ENCODE data around the gene PID1. TPM values are rescaled to one million over a fixed set of nuclear protein-coding genes. Genes with fewer than 3 reads are reported as not detected.

The PID1 gene
- total RNA-seq, 4 donors from 2014 or later, result 14.5 to 49.7 (median 20.7) TPM

- intact Hi-C loops (cut with DNase I), result no loop called here
- no peaks in the 10 kb centered on the region for H3K36me3 ChIP-seq
- H3K27me3 ChIP-seq, result no peaks in the 10 kb centered on the region
- H3K4me3 ChIP-seq (replicated peaks in 1 of 3), result no peak overlapping the region
- 87 to 93% methylated on average over 2 of the region's 2 CpGs for WGBS, 2 donors
- no peaks in the 10 kb centered on the region for H3K9me3 ChIP-seq
- DNase-seq, result no peak
- no peak overlapping the region for H3K27ac ChIP-seq
- no peak for TF ChIP-seq POLR2A (IDR thresholded peaks at IDR 0.05)
- no peak for TF ChIP-seq CTCF (IDR thresholded peaks at IDR 0.05)
- H3K4me1 ChIP-seq, result no peaks in the 10 kb centered on the region
These were observed 229.4 kb downstream of the PID1 start for GRCh38 chr2:229041691-229042090.

GRCh38 chr2:229037621-229038020, 233.5 kb downstream of the PID1 start:
- Histone ChIP-seq H3K27ac (no peak overlapping the region), H3K4me3 (replicated peaks in 1 of 3) (no peak overlapping the region), H3K36me3 (no peaks in the 10 kb centered on the region), H3K27me3 (no peaks in the 10 kb centered on the region), H3K9me3 (no peaks in the 10 kb centered on the region), H3K4me1 (no peaks in the 10 kb centered on the region)
- no peak for DNase-seq
- TF ChIP-seq CTCF (IDR thresholded peaks at IDR 0.05) (no peak), POLR2A (IDR thresholded peaks at IDR 0.05) (no peak)
- WGBS, 2 donors, result 60 to 78% methylated on average over 4 of the region's 4 CpGs
- intact Hi-C loops (cut with DNase I), result no loop called here

- intact Hi-C loops (cut with DNase I), result no loop called here
- 89 to 92% methylated on average over 3 of the region's 3 CpGs for WGBS, 2 donors
- TF ChIP-seq POLR2A (IDR thresholded peaks at IDR 0.05) (no peak), CTCF (IDR thresholded peaks at IDR 0.05) (no peak)
These were observed 237.3 kb downstream of the PID1 start for GRCh38 chr2:229033816-229034215.

GRCh38 chr2:229032608-229033234, 238.4 kb downstream of the PID1 start:
- H3K4me1 ChIP-seq, result no peaks in the 10 kb centered on the region
- no peak overlapping the region for H3K27ac ChIP-seq
- no peak for DNase-seq
- no peak overlapping the region for H3K4me3 ChIP-seq (replicated peaks in 1 of 3)
- 87 to 88% methylated on average over 9 of the region's 9 CpGs for WGBS, 2 donors
- H3K27me3 ChIP-seq, result no peaks in the 10 kb centered on the region
- H3K9me3 ChIP-seq, result no peaks in the 10 kb centered on the region
- TF ChIP-seq CTCF (IDR thresholded peaks at IDR 0.05) (no peak), POLR2A (IDR thresholded peaks at IDR 0.05) (no peak)
- H3K36me3 ChIP-seq, result no peaks in the 10 kb centered on the region
- intact Hi-C loops (cut with DNase I), result no loop called here

More at GRCh38 chr2:229033816-229034215, 237.3 kb downstream of the PID1 start:
- H3K9me3 ChIP-seq, result no peaks in the 10 kb centered on the region
- no peaks in the 10 kb centered on the region for H3K27me3 ChIP-seq
- DNase-seq, result no peak
- H3K36me3 ChIP-seq, result no peaks in the 10 kb centered on the region
- H3K4me3 ChIP-seq (replicated peaks in 1 of 3), result no peak overlapping the region
- no peaks in the 10 kb centered on the region for H3K4me1 ChIP-seq
- H3K27ac ChIP-seq, result no peak overlapping the region

GRCh38 chr2:229027353-229028105, 243.6 kb downstream of the PID1 start:
- H3K27me3 ChIP-seq, result no peaks in the 10 kb centered on the region
- whole genome bisulfite sequencing, 2 donors, result 77 to 85% methylated on average over 12 of the region's 12 CpGs
- no peak overlapping the region for H3K27ac ChIP-seq
- TF ChIP-seq POLR2A (IDR thresholded peaks at IDR 0.05), result no peak
- no peak for TF ChIP-seq CTCF (IDR thresholded peaks at IDR 0.05)
- intact Hi-C loops (cut with DNase I), result no loop called here
- no peak for DNase-seq
- no peak overlapping the region for H3K4me3 ChIP-seq (replicated peaks in 1 of 3)
- no peaks in the 10 kb centered on the region for H3K4me1 ChIP-seq
- H3K36me3 ChIP-seq, result no peaks in the 10 kb centered on the region
- H3K9me3 ChIP-seq, result no peaks in the 10 kb centered on the region
